ENCODE data around the gene ERGIC1.

DNA sequence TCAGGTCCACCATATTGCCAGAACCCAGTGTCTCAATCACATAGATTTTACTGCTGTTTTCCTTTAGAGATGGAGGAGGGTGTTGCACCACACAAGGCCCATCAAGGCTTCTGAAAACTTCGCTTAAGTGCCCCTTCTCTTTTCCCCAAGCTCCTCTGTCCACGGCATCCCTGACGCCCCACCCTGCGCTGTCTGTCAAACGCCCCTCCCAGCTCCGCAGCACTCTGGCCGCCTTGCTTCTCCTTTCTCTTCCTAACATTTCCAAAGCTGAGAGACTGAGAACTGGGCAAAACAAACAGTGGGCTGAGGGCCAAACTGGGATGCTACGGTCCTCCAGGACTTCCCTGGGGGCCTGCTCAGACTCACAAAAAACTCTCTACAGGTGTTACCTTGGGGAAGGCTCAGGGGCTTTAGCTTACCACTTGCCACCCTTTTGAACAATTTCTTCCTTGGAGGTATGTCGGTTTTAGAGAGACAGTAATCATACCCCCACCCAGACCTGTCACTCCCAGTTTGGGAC lies 28.3 kb upstream of the ERGIC1 start:
- TF ChIP-seq POLR2A (IDR thresholded peaks at IDR 0.05) = no peak
- TF ChIP-seq, protein P1, sequence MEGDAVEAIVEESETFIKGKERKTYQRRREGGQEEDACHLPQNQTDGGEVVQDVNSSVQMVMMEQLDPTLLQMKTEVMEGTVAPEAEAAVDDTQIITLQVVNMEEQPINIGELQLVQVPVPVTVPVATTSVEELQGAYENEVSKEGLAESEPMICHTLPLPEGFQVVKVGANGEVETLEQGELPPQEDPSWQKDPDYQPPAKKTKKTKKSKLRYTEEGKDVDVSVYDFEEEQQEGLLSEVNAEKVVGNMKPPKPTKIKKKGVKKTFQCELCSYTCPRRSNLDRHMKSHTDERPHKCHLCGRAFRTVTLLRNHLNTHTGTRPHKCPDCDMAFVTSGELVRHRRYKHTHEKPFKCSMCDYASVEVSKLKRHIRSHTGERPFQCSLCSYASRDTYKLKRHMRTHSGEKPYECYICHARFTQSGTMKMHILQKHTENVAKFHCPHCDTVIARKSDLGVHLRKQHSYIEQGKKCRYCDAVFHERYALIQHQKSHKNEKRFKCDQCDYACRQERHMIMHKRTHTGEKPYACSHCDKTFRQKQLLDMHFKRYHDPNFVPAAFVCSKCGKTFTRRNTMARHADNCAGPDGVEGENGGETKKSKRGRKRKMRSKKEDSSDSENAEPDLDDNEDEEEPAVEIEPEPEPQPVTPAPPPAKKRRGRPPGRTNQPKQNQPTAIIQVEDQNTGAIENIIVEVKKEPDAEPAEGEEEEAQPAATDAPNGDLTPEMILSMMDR (IDR thresholded peaks at IDR 0.05) = no peak

Data from thyroid gland (tissue), 4 donors.